Testis (tissue), 2 donors: ENCODE results near the gene MFN1.

Source experiments
- CTCF ChIP-seq, 3 experiments: fragments of 450-650 bp in 2 of 3; fragments of 200-600 bp in 1 of 3; sonication (generic) in 1 of 3; IDR thresholded peaks; one replicate each; pipeline ENCODE4 v1.5.1; 2016 to 2019; ENCODE audit warnings: antibody characterized with exemption in 3 of 3, mild to moderate bottlenecking in 2 of 3, moderate library complexity in 1 of 3
- POLR2A ChIP-seq: fragments of 450-650 bp; IDR thresholded peaks from one replicate; pipeline ENCODE4 v1.6.1; 2017; ENCODE audit warnings: antibody characterized with exemption, mild to moderate bottlenecking, moderate library complexity

DNA sequence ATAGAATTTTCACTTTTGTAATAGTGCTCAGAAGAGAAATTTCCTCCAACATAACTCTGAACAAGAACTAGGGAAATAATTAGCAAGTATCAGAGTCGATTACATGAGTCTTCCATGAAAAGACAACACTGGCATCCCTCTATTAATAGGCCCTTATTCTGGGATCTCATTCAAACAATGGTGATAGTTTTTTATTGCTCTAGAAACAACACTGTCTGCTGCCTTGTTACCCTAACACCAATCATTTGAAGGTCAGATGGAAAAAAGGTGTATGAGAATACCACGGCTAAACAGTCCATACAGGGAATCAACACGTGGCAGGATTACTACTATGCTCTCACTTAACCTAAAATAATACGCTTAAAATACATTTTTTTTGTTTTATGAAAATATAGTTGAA, 67.9 kb downstream of the MFN1 start:
- TF ChIP-seq POLR2A (no peak), CTCF (IDR thresholded peaks at IDR 0.05) (no peak)
